Vagina (tissue), 2 donors: ENCODE results near the gene QKI.

Experiments
- CTCF ChIP-seq, 3 experiments: fragments of 450-650 bp in 2 of 3; fragments of 200-600 bp in 1 of 3; sonication (generic) in 1 of 3; IDR thresholded peaks; one replicate each; pipeline ENCODE4 v1.5.1; 2017 to 2019; ENCODE audit warnings: antibody characterized with exemption in 3 of 3, mild to moderate bottlenecking in 2 of 3, moderate library complexity in 2 of 3
- POLR2A ChIP-seq, 2 donors: fragments of 450-650 bp; IDR thresholded peaks; one replicate each; pipeline ENCODE4 v1.6.1; 2017; ENCODE audit warnings: antibody characterized with exemption in 2 of 2, mild to moderate bottlenecking in 2 of 2, moderate library complexity in 2 of 2
- POLR2AphosphoS5 ChIP-seq, 2 donors: sonication (generic); formaldehyde crosslinking; IDR thresholded peaks; one replicate each; pipeline ENCODE4 v1.9.0; 2017; ENCODE audit warnings: antibody characterized with exemption in 2 of 2, mild to moderate bottlenecking in 2 of 2, low read depth in 1 of 2; ENCODE audit not compliant: insufficient read depth in 1 of 2

- TF ChIP-seq CTCF (IDR thresholded peaks at IDR 0.05) (no peak), POLR2A (IDR thresholded peaks at IDR 0.05) (no peak), POLR2AphosphoS5 (IDR thresholded peaks at IDR 0.05; ENCODE audit: insufficient read depth in 1 of 2, low read depth in 1 of 2) (no peak)
These were observed 33.3 kb upstream of the QKI start for GRCh38 chr6:163381118-163381756.
